SK-N-SH (cell line): ENCODE measurements around the gene MCTP2.

Experiments
- CTCF ChIP-seq: fragments of 200-600 bp; sonication (generic); IDR thresholded peaks from 2 replicates; pipeline ENCODE4 v1.6.1; 2017; ENCODE audit warnings: antibody characterized with exemption, mild to moderate bottlenecking, moderate library complexity
- EP300 ChIP-seq, 2 experiments: IDR thresholded peaks; 2 replicates each; pipeline versions ENCODE4 v1.4.0 to v1.6.1; 2012; ENCODE audit warnings: borderline replicate concordance in 1 of 2, low read depth in 1 of 2, low read length in 1 of 2
- GATA2 ChIP-seq: sonication (generic); formaldehyde crosslinking; IDR thresholded peaks from 2 replicates; pipeline ENCODE4 v1.5.0; 2020; ENCODE audit warnings: mild to moderate bottlenecking, missing genetic modification reagents
- MAX ChIP-seq: IDR thresholded peaks from 2 replicates; pipeline ENCODE4 v1.4.0; 2012; ENCODE audit warnings: low read depth
- PBX3 ChIP-seq: IDR thresholded peaks from 2 replicates; pipeline ENCODE4; 2012
- POLR2AphosphoS5 ChIP-seq: IDR thresholded peaks from 2 replicates; pipeline ENCODE4 v1.6.1; 2012; ENCODE audit warnings: low read depth, low read length
- RCOR1 ChIP-seq: fragments of 150-350 bp; IDR thresholded peaks from 2 replicates; pipeline ENCODE4 v1.6.1; 2017; ENCODE audit warnings: antibody characterized with exemption, low read length
- REST ChIP-seq: IDR thresholded peaks from 2 replicates; pipeline ENCODE4 v1.6.1; 2012; ENCODE audit warnings: mild to moderate bottlenecking, low read depth, low read length, moderate library complexity
- RFX5 ChIP-seq: IDR thresholded peaks from 2 replicates; pipeline ENCODE4 v1.6.1; 2012; ENCODE audit warnings: mild to moderate bottlenecking, improper control_type of control experiment, low read length
- RXRA ChIP-seq: IDR thresholded peaks from 2 replicates; pipeline ENCODE4 v1.4.0; 2012; ENCODE audit warnings: low read depth, mild to moderate bottlenecking, borderline replicate concordance
- SIN3A ChIP-seq: IDR thresholded peaks from 2 replicates; pipeline ENCODE4 v1.6.1; 2012; ENCODE audit warnings: low read depth, mild to moderate bottlenecking, low read length, moderate library complexity, borderline replicate concordance
- TAF1 ChIP-seq: IDR thresholded peaks from 2 replicates; pipeline ENCODE4 v1.6.1; 2012; ENCODE audit warnings: low read depth, mild to moderate bottlenecking, low read length, moderate library complexity, borderline replicate concordance
- TEAD4 ChIP-seq: IDR thresholded peaks from 2 replicates; pipeline ENCODE4 v1.4.0; 2012; ENCODE audit warnings: mild to moderate bottlenecking, borderline replicate concordance; ENCODE audit not compliant: insufficient read depth
- YY1 ChIP-seq: IDR thresholded peaks from 2 replicates; pipeline ENCODE4 v1.4.0; 2012; ENCODE audit warnings: low read depth, mild to moderate bottlenecking

GRCh38 chr15:94416820-94417219 lies 185.5 kb downstream of the MCTP2 start:
- no peak for TF ChIP-seq TEAD4
- TF ChIP-seq CTCF: no peak
- no peak for TF ChIP-seq RCOR1
- no peak for TF ChIP-seq REST
- TF ChIP-seq TAF1: no peak
- no peak for TF ChIP-seq YY1
- no peak for TF ChIP-seq RXRA
- no peak for TF ChIP-seq SIN3A
- no peak for TF ChIP-seq MAX
- no peak for TF ChIP-seq POLR2AphosphoS5
- TF ChIP-seq RFX5: no peak
- TF ChIP-seq GATA2 (CRISPR knock-in tag): no peak
- no peak for TF ChIP-seq EP300 (IDR thresholded peaks at IDR 0.05; ENCODE audit: borderline replicate concordance in 1 of 2, low read depth in 1 of 2, low read length in 1 of 2)
- no peak for TF ChIP-seq PBX3
